OCI-LY7 (cell line): ENCODE measurements around the gene MCUR1. TPM values are rescaled to one million over a fixed set of nuclear protein-coding genes. Genes with fewer than 3 reads are reported as not detected.
"Not testable (repeated sequence)": the region's sequence is repeated elsewhere in the genome, so short reads cannot be mapped to it uniquely, and the experiment has no call there.

Experiments
- Bru-seq: library from RNA; stranded (reverse); fragments of 400-500 nt; gene quantifications from one replicate; lab custom pipeline; 2021; lab: Mats Ljungman, UMichigan
- BruChase-seq, 2 experiments: library from RNA; stranded (reverse); fragments of 400-500 nt; gene quantifications; one replicate each; lab custom pipeline; 2021; lab: Mats Ljungman, UMichigan
- BruUV-seq: library from RNA; stranded (reverse); fragments of 400-500 nt; replicated peaks from 2 replicates; lab custom pipeline; 2021; lab: Mats Ljungman, UMichigan
- CTCF ChIA-PET: fragments of 300-600 bp; sonication (Branson Sonifier 250); formaldehyde crosslinking; loops from one replicate; lab custom pipeline; 2022; ENCODE audit warnings: antibody characterized with exemption; ENCODE audit not compliant: unreplicated experiment; lab: Charles Lee
- POLR2A ChIA-PET: fragments of 300-600 bp; sonication (Branson Sonifier 250); formaldehyde crosslinking; loops from one replicate; lab custom pipeline; 2022; ENCODE audit warnings: antibody characterized with exemption; lab: Charles Lee
- DNase-seq: peaks from one replicate; pipeline ENCODE4 v3.0.0-alpha.2; 2015; ENCODE audit warnings: low spot score
- H2AFZ ChIP-seq: fragments of 200-600 bp; sonication (generic), shearing (Covaris generic); 2 replicates; pipeline ENCODE4 v1.6.1; 2014; ENCODE audit warnings: mild to moderate bottlenecking, antibody characterized with exemption, low read length, moderate library complexity
- H3K27ac ChIP-seq: fragments of 200-600 bp; sonication (generic); 2 replicates; pipeline ENCODE4 v1.5.1; 2014; ENCODE audit warnings: mixed run types, low read depth, mild to moderate bottlenecking, moderate library complexity, low read length, inconsistent platforms; ENCODE audit not compliant: poor library complexity, severe bottlenecking
- H3K36me3 ChIP-seq: fragments of 200-600 bp; sonication (generic); 2 replicates; pipeline ENCODE4 v1.6.1; 2014; ENCODE audit warnings: mild to moderate bottlenecking, antibody characterized with exemption, low read length, moderate library complexity, mixed read lengths; ENCODE audit not compliant: insufficient read depth
- H3K4me1 ChIP-seq: fragments of 200-600 bp; sonication (generic); 2 replicates; pipeline ENCODE4 v1.5.1; 2014; ENCODE audit warnings: mild to moderate bottlenecking, low read length; ENCODE audit not compliant: insufficient read depth, poor library complexity, severe bottlenecking
- H3K4me2 ChIP-seq: fragments of 200-600 bp; sonication (generic); 2 replicates; pipeline ENCODE4 v1.6.1; 2014; ENCODE audit warnings: mild to moderate bottlenecking, low read length
- H3K4me3 ChIP-seq: fragments of 200-600 bp; sonication (generic); 2 replicates; pipeline ENCODE4 v1.5.1; 2014; ENCODE audit warnings: mild to moderate bottlenecking, low read depth, low read length; ENCODE audit not compliant: poor library complexity, severe bottlenecking
- H3K79me2 ChIP-seq: fragments of 200-600 bp; sonication (generic); 2 replicates; pipeline ENCODE4 v1.6.1; 2016; ENCODE audit warnings: low read depth, mild to moderate bottlenecking, low read length, moderate library complexity, mixed read lengths; ENCODE audit not compliant: insufficient read depth
- H3K9me2 ChIP-seq: fragments of 200-600 bp; sonication (generic); 2 replicates; pipeline ENCODE4 v1.6.1; 2016; ENCODE audit warnings: mild to moderate bottlenecking, low read length, mixed read lengths; ENCODE audit not compliant: insufficient read depth
- H3K9me3 ChIP-seq: fragments of 200-600 bp; sonication (generic); 2 replicates; pipeline ENCODE4 v1.6.1; 2014; ENCODE audit warnings: mild to moderate bottlenecking, mixed run types, low read length, mixed read lengths
- H4K20me1 ChIP-seq: fragments of 200-600 bp; sonication (generic); 2 replicates; pipeline ENCODE4 v1.6.1; 2014; ENCODE audit warnings: mild to moderate bottlenecking, antibody characterized with exemption, low read length, moderate library complexity, mixed read lengths; ENCODE audit not compliant: insufficient read depth
- EZH2phosphoT487 ChIP-seq: fragments of 200-600 bp; sonication (generic); IDR thresholded peaks from 2 replicates; pipeline ENCODE4 v1.6.1; 2018; ENCODE audit warnings: low read depth, borderline replicate concordance, mild to moderate bottlenecking, mixed run types, antibody characterized with exemption, low read length, moderate library complexity, mixed read lengths
- intact Hi-C: fragments of 100-400 bp; cut with micrococcal nuclease; formaldehyde crosslinking; loops from one replicate; pipeline ENCODE4 v1.10.0; 2022; ENCODE audit not compliant: unreplicated experiment
- long read RNA-seq: library from polyadenylated mRNA; stranded (forward); transcript quantifications from one replicate; pipeline ENCODE4 v2.0.0, GENCODE V29; 2022
- total RNA-seq, 2 experiments: library from RNA; depleted of rRNA in 1 of 2; stranded (reverse); fragments of >200 nt in 1 of 2; shearing (Covaris generic) in 1 of 2; gene quantifications; 2 replicates each; pipeline ENCODE4 v1.2.3, GENCODE V29; 2014 to 2022
- TF ChIP-seq, protein P1 (sequence below): fragments of 200-600 bp; sonication (generic); conservative IDR thresholded peaks from 2 replicates; pipeline ENCODE4 v1.5.1; 2014; ENCODE audit warnings: mild to moderate bottlenecking, antibody characterized with exemption, low read length, moderate library complexity, mixed read lengths

The MCUR1 gene
- total RNA-seq (2014; rRNA removed; shearing (Covaris generic)) (11.9 and 17.3 TPM in 2 replicates), total RNA-seq (2022) (31.1 and 32.4 TPM in 2 replicates), Bru-seq, nascent RNA (percentile 76 among the genes with signal in this experiment), BruChase-seq, experiment 1, labeled RNA remaining after a 6-hour chase (percentile 82 among the genes with signal in this experiment), BruChase-seq, experiment 2, labeled RNA remaining after a 2-hour chase (percentile 80 among the genes with signal in this experiment)
- long read RNA-seq, full-length matches to known transcripts = 49 of 71 reads
- long read RNA-seq, partial matches to known transcripts = 2 of 71 reads
- long read RNA-seq, other reads (novel, unspliced or antisense) = 20 of 71 reads

DNA sequence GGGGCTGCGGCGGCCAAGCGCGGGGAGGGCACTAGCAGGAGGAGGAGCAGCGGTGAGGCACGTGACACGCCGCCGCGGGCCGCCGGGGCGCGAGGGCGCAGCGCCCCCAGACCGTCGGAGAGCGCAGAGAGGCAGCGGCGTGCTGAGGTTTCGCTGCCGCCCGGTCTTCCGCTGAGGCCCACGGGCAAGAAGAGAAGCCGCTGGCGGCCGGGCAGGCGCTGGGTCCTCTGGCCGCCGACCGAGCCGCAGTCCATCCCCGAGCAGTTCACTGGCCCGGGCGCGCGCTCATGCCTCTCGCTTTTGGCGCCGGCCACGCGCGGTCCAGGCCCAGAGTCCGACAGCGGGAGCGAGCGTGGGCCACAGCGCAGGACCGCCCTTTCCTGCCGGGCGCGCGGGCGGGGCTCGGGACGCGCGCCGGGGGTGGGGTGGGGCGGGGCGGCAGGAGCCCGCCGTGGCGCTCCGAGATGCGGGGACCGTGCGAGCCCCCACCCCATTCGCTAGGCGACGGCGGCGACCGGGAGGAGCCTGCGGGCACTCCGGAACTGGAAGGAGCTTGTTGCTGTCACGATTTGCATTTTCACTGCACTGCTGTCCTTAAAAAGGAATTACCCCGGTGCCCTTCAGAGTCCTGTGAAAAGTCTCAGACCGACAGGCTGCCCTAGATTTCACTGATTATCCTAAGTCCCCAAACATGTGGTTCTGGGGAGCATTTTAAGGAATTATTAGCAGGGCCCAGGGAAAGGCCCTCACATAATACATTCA lies at the start of gene MCUR1:
Gene MCUR1, minus strand, starts transcription at position 382 of the 762 bp plus-strand sequence. Its CDS starts 128 bp downstream, at position 254.
- ChIA-PET POLR2A (interaction anchor here (0.6 to 2.2 kb wide), 8 partner anchors 9 to 296 kb away, joined by 3 to 8 read pairs (median 4); no protein-coding TSS in a partner anchor), CTCF (interaction anchor here (0.6 to 1.0 kb wide), 2 partner anchors 253 to 1797 kb away, joined by 3 read pairs; no protein-coding TSS in a partner anchor)
- Histone ChIP-seq H3K4me2 (peak within 1 kb of the TSS; percentile 88), H3K4me3 (peak within 1 kb of the TSS; percentile 86), H3K9me3 (no peaks in the 10 kb centered on the region), H3K79me2 (peaks cover 40% of the 10 kb centered on the region), H3K36me3 (peaks cover 2% of the 10 kb centered on the region), H2AFZ (peak within 1 kb of the TSS; percentile 95), H4K20me1 (peaks cover 16% of the 10 kb centered on the region), H3K4me1 (peaks cover 30% of the 10 kb centered on the region), H3K9me2 (no peaks in the 10 kb centered on the region), H3K27ac (peak within 1 kb of the TSS; percentile 87)
- peak; percentile 94 for DNase-seq
- no TSS peak for BruUV-seq
- TF ChIP-seq EZH2phosphoT487 = no peak
- TF ChIP-seq, protein P1, sequence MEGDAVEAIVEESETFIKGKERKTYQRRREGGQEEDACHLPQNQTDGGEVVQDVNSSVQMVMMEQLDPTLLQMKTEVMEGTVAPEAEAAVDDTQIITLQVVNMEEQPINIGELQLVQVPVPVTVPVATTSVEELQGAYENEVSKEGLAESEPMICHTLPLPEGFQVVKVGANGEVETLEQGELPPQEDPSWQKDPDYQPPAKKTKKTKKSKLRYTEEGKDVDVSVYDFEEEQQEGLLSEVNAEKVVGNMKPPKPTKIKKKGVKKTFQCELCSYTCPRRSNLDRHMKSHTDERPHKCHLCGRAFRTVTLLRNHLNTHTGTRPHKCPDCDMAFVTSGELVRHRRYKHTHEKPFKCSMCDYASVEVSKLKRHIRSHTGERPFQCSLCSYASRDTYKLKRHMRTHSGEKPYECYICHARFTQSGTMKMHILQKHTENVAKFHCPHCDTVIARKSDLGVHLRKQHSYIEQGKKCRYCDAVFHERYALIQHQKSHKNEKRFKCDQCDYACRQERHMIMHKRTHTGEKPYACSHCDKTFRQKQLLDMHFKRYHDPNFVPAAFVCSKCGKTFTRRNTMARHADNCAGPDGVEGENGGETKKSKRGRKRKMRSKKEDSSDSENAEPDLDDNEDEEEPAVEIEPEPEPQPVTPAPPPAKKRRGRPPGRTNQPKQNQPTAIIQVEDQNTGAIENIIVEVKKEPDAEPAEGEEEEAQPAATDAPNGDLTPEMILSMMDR = peak; percentile 38; the same call in 1 of the 2 replicates
- intact Hi-C loops = loop anchor here (1.0 to 10.0 kb wide), 6 partner anchors 102 to 487 kb away; partner anchors contain the start of genes GFOD1, NOL7, SIRT5 and TBC1D7

GRCh38 chr6:13863699-13864155 lies 49.4 kb upstream of the MCUR1 start:
- POLR2A ChIA-PET = no interaction called here
- Histone ChIP-seq H2AFZ (no peak overlapping the region), H3K4me1 (no peaks in the 10 kb centered on the region), H3K79me2 (no peaks in the 10 kb centered on the region), H3K4me2 (no peak overlapping the region), H3K9me3 (no peaks in the 10 kb centered on the region), H3K36me3 (no peaks in the 10 kb centered on the region), H4K20me1 (no peaks in the 10 kb centered on the region), H3K4me3 (no peak overlapping the region), H3K9me2 (no peaks in the 10 kb centered on the region), H3K27ac (no peak overlapping the region)
- no peak for DNase-seq
- CTCF ChIA-PET = no interaction called here
- TF ChIP-seq EZH2phosphoT487 = no peak
- TF ChIP-seq, protein P1 = no peak
- intact Hi-C loops = no loop called here
- no TSS peak for BruUV-seq

- H3K36me3 ChIP-seq, H3K9me3 ChIP-seq, CTCF ChIA-PET, H4K20me1 ChIP-seq, H3K27ac ChIP-seq, H3K9me2 ChIP-seq, intact Hi-C loops, H3K4me2 ChIP-seq, BruUV-seq, H3K4me1 ChIP-seq, H3K4me3 ChIP-seq, DNase-seq, H2AFZ ChIP-seq, H3K79me2 ChIP-seq: not testable (repeated sequence)
- POLR2A ChIA-PET = interaction anchor here (0.5 to 1.1 kb wide), 2 partner anchors 14 to 61 kb away, joined by 3 read pairs; no protein-coding TSS in a partner anchor
Observed at GRCh38 chr6:13860556-13861185, 46.3 kb upstream of the MCUR1 start.
